NCI-H526 treated with DMSO at 0.1 percent for 48 hours (cell line): ENCODE measurements around the gene GARIN5A.

Experiments
- DNase-seq: peaks from one replicate; lab custom pipeline; 2025; lab: John Stamatoyannopoulos, UW

GARIN5A gene

DNA sequence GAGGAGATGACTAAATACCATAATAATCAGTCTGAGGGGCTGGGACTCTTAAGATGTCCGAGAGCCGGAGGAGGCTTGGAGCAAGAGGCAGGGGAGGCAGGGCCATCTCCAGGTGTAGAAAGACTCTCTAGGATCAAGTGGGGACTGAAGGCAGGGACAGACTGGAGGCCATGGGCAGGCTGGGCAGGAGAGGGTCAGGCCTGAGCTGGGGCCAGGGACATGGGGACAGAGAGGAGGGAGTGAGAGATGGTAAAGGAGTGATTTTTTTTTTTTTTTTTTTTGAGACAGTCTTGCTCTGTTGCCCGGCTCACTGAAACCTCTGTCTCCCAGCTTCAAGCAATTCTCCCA lies 32.2 kb upstream of the GARIN5A start:
- DNase-seq: no peak

- DNase-seq: no peak
Measured at GRCh38 chr19:50507376-50507775, 30.7 kb upstream of the GARIN5A start.

DNA sequence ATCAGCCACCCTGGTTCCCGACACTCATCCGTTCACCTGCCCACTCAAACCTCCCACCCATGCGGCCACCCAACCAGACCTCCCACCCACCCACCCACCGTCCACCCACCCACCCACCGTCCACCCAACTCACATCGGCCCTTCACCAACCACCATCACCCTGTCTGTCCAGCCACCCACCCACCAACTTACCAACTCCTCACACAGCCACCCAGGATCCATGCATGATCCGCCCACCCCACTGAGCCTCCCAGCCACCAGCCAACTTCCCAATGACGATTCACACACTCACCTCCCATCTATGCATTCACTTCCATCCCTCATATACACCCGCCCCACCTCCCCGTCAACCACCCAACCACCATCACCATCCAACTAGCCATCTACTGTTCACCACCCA lies 30.1 kb upstream of the GARIN5A start:
- no peak for DNase-seq

GRCh38 chr19:50505856-50506611 lies 29.4 kb upstream of the GARIN5A start:
- DNase-seq: no peak

DNA sequence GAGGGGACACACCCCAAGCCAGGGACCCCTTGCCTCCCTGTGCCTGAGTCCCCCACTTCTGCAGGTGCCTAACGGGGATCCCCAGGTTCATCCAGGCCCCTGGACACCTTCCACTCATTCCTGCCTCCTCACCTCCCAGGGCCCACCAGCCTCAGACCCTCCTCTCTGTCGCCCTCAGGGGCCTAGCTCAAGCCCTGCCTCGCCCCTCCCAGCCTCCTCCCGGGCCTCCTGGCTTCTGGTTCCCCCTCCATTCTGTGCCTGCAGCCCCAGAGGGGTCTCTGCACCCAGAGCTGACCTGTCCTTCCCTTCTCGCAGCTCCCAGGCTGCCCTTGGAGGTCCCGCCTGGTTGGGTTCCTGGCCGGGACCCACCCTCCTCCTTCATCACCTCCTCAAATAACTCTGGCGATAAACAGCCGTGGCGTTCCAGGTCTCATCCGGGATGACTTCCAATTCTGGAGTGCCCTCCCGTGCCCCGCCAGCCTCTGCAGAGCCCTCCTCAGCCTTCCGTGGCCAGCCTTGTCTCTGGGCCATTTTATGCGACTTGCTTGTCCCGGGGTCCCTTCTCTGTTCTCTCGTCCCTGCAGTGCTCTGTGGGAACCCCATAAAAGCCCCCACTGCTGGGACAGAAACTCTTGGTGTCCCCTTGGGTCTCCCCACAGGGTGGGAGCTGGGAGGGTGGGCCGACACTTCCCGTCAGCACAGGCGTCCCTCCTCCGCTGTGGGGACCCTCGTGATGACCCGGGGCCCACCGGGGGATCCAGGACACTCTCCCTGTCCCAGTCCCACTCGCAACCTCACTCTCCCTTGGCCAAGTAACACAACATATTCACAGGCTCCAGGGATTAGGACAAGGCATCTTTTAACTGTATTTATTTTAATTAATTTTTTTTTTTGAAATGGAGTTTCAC lies 25.2 kb upstream of the GARIN5A start:
- no peak for DNase-seq

DNA sequence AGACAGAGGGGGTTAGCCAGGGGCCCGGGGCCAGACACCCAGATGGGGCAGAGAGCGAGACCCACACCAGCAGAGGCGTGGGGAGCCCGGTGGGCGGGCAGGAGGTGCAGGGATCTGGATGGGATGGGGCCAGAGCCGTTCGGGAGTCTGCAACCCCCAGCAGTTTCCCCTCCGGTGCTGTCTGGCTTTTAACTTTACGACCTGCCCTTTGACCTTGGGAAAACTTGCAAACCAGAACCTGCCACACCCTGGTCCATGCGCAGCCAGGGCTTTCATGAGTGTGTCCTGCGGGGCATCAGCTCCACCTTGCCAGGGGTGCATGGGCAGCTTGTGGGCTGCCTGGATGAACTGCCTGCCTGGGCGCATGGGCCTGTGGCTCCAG lies 24.5 kb upstream of the GARIN5A start:
- DNase-seq: no peak

- DNase-seq: no peak
Measured at GRCh38 chr19:50500753-50501151, 24.1 kb upstream of the GARIN5A start.

GRCh38 chr19:50500060-50500752 lies 23.6 kb upstream of the GARIN5A start:
- no peak for DNase-seq

DNA sequence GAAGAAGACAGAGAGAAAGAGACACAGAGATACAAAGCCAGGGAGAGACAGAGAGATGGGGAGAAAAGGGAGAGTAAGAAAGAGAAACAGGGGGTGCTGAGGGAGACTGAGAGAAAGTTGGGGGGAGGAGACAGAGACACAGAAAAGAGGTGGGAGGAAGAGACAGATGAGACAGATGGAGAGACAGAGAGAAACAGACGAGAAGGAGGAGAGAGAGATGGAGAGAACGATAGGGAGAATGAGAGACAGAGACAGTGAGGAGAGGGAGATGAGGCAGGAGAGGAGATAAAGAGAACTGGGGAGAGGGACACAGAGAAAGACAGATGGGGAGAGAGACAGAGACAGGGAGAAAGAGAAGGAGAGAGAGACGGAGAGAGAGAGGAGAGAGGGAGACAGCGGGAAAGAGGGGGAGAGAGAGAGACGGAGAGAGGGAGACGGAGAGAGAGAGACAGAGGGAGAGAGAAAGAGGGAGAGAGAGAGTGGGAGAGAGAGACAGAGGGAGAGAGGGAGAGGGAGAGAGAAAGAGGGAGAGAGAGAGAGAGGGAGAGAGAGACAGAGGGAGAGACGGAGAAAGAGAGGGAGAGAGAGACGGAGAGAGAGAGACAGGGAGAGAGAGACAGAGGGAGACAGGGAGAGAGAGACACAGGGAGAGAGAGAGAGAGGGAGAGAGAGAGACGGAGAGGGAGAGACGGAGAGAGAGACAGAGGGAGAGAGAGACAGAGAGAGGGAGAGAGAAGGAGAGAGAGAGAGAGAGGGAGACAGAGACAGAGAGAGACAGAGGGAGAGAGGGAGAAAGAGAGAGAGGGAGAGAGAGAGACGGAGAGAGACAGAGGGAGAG lies 21.8 kb upstream of the GARIN5A start:
- no peak for DNase-seq

GRCh38 chr19:50497022-50497405 lies 20.4 kb upstream of the GARIN5A start:
- DNase-seq: no peak

DNA sequence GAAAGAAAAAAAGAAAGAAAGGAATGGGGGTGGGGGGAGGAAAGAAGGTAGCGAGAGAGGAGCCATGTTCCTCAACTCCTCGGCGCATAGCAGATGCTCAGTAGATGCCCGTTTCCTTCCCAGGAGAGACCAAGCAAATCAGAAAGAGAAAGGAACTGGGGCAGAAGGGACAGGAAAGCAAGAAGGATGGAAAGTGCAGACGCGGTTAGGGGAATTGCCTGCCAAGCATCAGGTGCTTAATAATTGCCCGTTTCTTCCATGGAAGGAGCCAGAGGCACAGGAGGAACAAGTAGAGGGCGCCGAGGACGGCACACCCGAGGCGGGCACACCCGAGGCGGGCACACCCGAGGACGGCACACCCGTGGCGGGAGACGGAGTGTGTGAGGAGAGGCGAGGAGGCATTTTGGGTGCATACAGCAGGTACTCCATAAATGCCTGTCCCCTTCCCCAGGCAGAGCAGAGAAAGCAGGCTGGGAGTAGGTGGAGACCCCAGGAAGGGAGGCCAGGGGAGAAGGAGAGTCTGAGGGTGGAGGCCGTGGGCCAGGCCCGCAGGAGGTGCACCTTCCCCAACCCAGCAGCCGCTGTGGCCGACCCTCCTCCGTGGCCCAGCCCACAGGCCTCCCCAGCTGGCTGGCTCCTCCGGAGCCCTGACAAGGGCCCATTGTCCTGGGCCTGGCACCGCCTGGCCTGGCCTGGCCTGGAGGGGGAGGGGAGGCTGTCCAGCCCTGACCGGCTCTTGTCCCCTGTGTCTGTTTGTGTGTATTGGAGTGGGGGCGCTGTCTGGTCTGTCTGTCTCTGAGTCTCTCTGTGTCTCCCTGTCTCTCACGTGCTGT lies 19.8 kb upstream of the GARIN5A start:
- no peak for DNase-seq

DNA sequence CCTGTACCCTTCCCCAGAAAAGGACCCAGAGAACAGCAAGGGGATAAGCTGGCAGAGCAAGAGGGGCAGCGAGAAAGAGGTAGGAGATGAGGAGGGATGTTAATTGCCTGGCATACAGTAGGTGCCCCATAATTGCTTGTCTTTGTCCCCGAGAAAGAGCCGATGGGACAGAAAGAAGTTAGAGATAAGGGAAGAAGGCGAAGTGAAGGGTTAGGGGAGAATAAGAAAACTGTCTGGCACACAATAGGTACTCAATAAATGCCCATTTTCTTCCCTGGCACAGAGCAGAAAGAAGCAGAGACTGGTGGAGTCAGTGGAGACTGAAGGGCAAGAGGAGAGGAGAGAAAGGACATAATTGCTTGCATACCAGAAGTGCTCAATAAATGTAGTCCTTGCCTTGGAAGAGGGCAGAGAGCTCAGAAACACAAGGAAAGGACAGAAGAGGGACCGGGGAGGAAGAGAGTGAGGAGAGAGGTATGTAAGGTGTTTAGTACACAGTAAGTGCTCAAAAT lies 18.4 kb upstream of the GARIN5A start:
- no peak for DNase-seq

DNA sequence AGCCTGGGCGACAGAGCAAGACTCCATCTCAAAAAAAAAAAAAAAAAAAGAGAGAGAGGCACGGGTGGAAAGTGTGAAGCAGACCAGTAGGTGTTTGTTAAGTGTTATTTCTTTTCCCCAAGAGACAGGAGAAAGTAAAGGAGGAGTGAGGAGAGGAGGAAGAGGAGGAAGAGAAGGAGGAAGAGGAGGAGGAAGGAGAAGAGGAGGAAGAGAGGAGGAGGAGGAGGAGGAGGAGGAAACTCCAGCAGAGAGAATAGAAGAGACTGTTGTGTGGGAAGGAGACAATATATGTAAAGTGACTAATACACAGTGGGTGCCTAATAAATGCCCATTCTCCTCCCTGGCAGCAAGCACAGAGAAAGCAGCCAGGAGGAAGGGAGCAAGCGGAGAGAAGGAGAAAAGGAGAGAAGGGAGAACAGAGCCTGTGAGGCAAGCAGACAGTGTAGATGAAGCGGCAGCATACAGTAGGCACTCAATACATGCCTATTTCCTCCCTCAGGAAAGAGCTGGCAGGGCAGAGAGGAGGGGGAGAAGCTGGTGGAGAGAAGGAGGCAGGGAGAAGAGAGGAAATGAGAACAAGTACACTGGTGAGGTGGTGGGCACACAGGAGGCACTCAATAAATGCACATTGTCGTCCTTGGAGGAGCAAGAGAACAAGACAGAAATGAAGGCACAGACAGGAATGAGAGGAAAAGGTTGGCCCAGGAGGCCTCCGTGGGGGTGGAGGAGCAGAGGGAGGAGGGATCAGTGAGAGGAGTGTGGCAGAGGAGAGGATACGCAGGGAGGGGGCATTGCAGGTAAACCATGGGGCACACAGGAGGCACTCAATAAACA lies 17.8 kb upstream of the GARIN5A start:
- no peak for DNase-seq

- no peak for DNase-seq
Measured at GRCh38 chr19:50493171-50493570, 16.5 kb upstream of the GARIN5A start.

GRCh38 chr19:50492303-50493052 lies 15.8 kb upstream of the GARIN5A start:
- DNase-seq: no peak

DNA sequence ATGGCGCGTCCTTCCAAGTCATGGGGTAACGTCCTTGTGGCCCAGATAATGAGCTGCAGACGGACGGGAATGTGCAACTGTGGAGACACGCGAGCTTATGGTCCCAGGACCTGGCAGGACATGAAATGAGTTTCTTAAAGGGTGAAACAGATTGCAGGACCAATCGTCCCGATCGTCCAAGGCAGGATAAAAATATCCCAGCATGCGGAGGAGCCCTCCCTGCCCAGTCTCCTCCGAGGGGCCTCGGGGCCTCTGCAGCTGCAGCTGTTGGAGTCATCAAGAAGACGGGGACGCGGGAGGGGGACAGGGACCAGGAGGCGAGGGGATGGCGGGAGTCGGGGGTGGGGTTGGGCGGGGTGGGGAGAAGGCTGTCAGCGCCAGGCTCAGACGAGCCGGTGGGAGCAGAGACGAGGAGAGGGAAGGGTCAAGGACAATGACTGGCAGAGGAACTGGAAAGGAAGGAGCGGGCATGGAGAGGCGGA lies 14.4 kb upstream of the GARIN5A start:
- no peak for DNase-seq

DNA sequence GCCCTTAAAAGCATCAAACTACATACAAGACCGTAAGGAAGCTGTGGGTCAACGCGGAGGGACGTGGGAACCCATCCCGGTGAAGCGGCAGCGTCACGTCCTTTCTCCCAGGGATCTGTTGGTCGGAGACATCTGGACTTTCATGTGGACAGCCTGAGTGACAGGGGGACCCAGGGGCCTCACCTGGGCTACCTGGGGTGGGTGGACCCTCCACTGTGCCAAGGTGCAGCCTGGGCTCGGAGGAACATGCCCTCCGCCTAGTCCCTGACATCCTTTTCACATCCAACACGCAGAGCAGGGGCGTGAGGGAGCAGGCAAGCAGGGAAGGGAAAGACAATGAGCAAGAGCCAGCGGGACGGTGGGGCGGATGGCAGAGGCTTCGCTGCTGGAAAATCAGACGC lies 13.8 kb upstream of the GARIN5A start:
- no peak for DNase-seq

GRCh38 chr19:50489461-50490011 lies 12.9 kb upstream of the GARIN5A start:
- DNase-seq: no peak
